GM23248 (cell line): ENCODE results near the gene GCLC.

Experiments used
- EZH2 ChIP-seq: fragments of 200-600 bp; sonication (generic); IDR thresholded peaks from 2 replicates; pipeline ENCODE4 v1.6.1; 2018; ENCODE audit warnings: antibody characterized with exemption, mild to moderate bottlenecking; ENCODE audit not compliant: insufficient read depth, poor library complexity, severe bottlenecking
- EZH2phosphoT487 ChIP-seq: fragments of 200-600 bp; sonication (generic); IDR thresholded peaks from 2 replicates; pipeline ENCODE4 v1.6.1; 2018; ENCODE audit warnings: antibody characterized with exemption, moderate library complexity, mild to moderate bottlenecking, low read depth; ENCODE audit not compliant: insufficient read depth

GRCh38 chr6:53581856-53582255 lies 37.0 kb upstream of the GCLC start:
- TF ChIP-seq EZH2 (no peak), EZH2phosphoT487 (no peak)
